ENCODE measurements around the gene ZNF583.

The ZNF583 gene

GRCh38 chr19:56476093-56476492, 72.0 kb downstream of the ZNF583 start:
- DNase-seq = no peak
